ENCODE measurements around the gene ATP9A.

The ATP9A gene

DNA sequence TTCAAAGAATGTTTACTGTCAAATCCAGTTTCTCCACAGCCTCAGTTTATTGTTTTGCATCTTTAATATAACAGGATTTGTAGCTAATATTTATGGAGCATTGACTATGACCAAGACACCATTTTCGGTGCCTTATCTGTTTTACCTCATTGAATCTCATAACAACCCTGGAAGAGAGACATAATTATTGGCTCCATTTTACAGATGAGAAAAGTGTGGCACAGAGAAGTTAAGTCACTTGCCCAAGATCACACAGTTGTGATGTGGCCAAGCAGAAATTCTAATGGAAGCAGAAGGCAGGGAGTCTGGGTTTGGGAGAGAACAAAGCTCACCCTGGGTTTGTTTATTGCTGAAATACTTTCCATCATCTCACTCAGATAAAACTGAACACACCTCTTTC lies 208.1 kb downstream of the ATP9A start:
- H3K4me3 ChIP-seq (ENCODE audit: low read depth, low read length) = no peak overlapping the region
- DNase-seq (ENCODE audit: low read depth, low spot score) = no peak
- CTCF ChIA-PET = interaction anchor here (1.1 kb wide), 1 partner anchor 34 kb away, joined by 4 read pairs; no protein-coding TSS in a partner anchor
- POLR2A ChIA-PET = no interaction called here
- TF ChIP-seq, protein P1, sequence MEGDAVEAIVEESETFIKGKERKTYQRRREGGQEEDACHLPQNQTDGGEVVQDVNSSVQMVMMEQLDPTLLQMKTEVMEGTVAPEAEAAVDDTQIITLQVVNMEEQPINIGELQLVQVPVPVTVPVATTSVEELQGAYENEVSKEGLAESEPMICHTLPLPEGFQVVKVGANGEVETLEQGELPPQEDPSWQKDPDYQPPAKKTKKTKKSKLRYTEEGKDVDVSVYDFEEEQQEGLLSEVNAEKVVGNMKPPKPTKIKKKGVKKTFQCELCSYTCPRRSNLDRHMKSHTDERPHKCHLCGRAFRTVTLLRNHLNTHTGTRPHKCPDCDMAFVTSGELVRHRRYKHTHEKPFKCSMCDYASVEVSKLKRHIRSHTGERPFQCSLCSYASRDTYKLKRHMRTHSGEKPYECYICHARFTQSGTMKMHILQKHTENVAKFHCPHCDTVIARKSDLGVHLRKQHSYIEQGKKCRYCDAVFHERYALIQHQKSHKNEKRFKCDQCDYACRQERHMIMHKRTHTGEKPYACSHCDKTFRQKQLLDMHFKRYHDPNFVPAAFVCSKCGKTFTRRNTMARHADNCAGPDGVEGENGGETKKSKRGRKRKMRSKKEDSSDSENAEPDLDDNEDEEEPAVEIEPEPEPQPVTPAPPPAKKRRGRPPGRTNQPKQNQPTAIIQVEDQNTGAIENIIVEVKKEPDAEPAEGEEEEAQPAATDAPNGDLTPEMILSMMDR (IDR thresholded peaks at IDR 0.05; ENCODE audit: insufficient read depth, low read length, missing control alignments) = no peak

DNA sequence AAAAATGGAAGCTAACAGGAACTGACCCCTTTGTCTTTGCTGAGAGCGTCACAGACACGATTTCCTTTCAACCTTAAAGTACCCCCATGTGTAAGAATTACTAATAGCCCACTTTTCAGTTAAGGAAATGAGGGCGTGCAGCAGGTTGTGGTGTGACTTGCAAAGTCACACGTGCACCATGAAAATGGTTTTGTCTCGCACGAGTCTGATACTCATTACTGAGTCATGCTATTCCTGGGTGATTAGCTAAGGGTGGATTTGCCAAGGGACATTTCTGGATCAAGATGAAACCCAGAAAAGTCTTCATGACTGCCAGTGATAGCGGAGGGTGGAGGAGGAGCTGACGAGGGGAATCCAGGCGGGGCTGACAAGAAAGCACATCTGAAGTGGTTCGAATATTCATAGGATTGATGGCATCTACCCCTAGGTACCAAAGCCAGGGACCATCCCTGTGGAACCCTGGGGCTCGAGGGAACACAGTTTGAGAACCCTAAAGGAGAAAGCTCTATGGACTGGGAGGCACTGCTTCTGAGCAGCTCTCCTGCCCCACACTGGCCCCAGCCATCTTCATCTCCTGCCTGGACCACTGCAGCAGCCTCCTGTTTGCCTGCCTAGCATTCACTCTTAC lies 213.5 kb downstream of the ATP9A start:
- TF ChIP-seq, protein P1 (IDR thresholded peaks at IDR 0.05; ENCODE audit: insufficient read depth, low read length, missing control alignments) = no peak
- DNase-seq (ENCODE audit: low read depth, low spot score) = peak; percentile 41
- ChIA-PET POLR2A (interaction anchor here (0.6 to 1.0 kb wide), 4 partner anchors 9 to 97 kb away, joined by 3 to 4 read pairs (median 4); no protein-coding TSS in a partner anchor), CTCF (interaction anchor here (1.1 to 1.4 kb wide), 4 partner anchors 11 to 567 kb away, joined by 3 read pairs; no protein-coding TSS in a partner anchor)
- no peak overlapping the region for H3K4me3 ChIP-seq (ENCODE audit: low read depth, low read length)

DNA sequence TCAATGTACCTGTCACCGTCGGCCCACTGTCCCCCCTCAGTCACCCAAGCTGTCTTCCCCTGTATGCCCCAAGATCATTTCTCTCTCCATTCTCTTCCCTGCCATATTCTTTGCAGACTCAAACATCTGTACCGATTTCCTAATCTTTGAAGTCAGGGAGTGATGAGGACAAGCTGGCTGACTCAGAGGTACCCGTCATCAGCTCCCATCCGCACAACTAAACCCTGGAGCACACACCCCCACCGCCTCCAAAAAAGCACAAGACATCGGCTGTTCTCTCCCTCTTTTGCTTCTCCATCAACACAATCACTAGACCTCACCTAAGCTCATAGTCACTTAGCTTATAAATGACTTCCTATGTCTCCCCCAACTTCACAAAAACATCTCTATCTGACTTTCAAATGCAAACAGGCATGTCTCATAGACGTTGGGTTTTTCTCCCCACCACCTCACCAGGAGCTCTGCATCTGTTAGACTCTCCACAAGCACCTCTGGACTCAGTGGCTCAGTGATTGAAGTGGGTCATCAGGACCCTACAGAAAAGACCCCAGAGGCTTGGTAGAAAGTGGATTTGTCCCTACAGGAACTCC lies 214.2 kb downstream of the ATP9A start:
- TF ChIP-seq, protein P1 (IDR thresholded peaks at IDR 0.05; ENCODE audit: insufficient read depth, low read length, missing control alignments) = no peak
- POLR2A ChIA-PET = interaction anchor here (0.6 to 1.0 kb wide), 2 partner anchors 20 to 97 kb away, joined by 3 to 4 read pairs; no protein-coding TSS in a partner anchor
- CTCF ChIA-PET = interaction anchor here (1.1 to 1.4 kb wide), 4 partner anchors 11 to 566 kb away, joined by 3 read pairs; no protein-coding TSS in a partner anchor
- no peak for DNase-seq (ENCODE audit: low read depth, low spot score)
- no peak overlapping the region for H3K4me3 ChIP-seq (ENCODE audit: low read depth, low read length)

DNA sequence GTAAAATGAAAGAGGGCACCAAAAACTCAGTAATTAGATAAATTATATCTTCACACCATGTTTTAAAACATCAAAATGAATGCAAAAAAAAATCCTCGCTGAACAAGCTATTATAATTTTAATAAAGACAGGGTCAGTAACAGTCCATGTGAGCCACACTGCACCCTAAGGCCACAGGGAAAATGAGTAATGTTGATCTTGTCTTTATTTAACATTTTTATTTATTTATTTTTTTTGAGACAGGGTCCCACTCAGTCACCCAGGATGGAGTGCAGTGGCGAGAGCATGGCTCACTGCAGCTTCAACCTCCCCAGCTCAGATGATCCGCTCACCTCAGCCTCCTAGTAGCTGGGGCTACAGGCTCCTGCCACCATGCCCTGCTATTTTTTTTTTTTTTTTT lies 217.0 kb downstream of the ATP9A start:
- CTCF ChIA-PET = no interaction called here
- no peak overlapping the region for H3K4me3 ChIP-seq (ENCODE audit: low read depth, low read length)
- POLR2A ChIA-PET = no interaction called here
- TF ChIP-seq, protein P1 (IDR thresholded peaks at IDR 0.05; ENCODE audit: insufficient read depth, low read length, missing control alignments) = no peak
- DNase-seq (ENCODE audit: low read depth, low spot score) = no peak

DNA sequence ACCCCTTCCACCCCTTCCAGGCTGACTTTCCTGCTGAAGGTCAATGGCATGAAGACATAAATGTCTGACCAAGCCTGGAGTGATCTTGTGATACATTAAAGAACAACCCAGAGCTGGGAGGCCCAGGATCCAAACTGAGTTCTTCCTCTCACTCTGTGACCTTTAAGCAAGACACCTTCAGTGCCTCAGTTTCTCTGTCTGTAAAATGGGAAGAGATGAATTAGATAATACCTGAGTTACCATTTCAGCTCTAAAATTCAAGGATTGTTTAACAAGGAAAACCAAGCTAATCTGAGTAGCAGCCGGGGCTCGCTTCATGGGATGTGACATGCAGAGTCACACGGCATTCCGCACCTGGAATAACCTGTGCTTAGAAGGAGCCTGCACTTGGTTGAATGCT lies 218.7 kb downstream of the ATP9A start:
- POLR2A ChIA-PET = no interaction called here
- DNase-seq (ENCODE audit: low read depth, low spot score) = no peak
- TF ChIP-seq, protein P1 (IDR thresholded peaks at IDR 0.05; ENCODE audit: insufficient read depth, low read length, missing control alignments) = no peak
- no peak overlapping the region for H3K4me3 ChIP-seq (ENCODE audit: low read depth, low read length)
- CTCF ChIA-PET = no interaction called here

DNA sequence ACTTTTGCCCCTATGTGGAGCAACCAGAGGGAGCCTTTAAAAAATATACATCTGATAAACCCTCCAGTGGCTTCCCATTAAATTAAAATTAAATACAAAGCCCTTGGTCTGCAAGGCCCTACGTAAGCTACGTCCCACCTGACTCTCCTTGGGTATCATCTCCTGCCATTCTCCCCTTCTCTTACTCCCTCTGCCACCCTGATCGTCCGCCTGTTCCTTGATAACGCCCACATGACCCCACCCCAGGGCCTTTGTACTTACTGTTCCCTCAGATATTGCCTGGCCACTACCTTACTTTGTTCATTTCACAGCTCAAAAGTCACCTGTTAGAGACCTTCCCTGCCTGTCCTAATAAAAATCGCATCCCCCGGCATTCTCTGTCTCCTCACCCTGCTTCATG lies 220.2 kb downstream of the ATP9A start:
- POLR2A ChIA-PET = no interaction called here

More for the DNA sequence above, 220.2 kb downstream of the ATP9A start:
- no peak for DNase-seq (ENCODE audit: low read depth, low spot score)
- TF ChIP-seq, protein P1 (IDR thresholded peaks at IDR 0.05; ENCODE audit: insufficient read depth, low read length, missing control alignments) = no peak
- CTCF ChIA-PET = interaction anchor here (1.1 kb wide), 1 partner anchor 14 kb away, joined by 3 read pairs; no protein-coding TSS in a partner anchor
- no peak overlapping the region for H3K4me3 ChIP-seq (ENCODE audit: low read depth, low read length)

Measured in AG04449 (cell line).